Hepatocyte (in vitro differentiated cells): ENCODE results near the gene SLC25A30.

Experiments used
- EZH2 ChIP-seq: fragments of 200-600 bp; sonication (generic); IDR thresholded peaks from 2 replicates; pipeline ENCODE4 v1.6.1; 2016; ENCODE audit warnings: antibody characterized with exemption, mild to moderate bottlenecking, borderline replicate concordance
- TF ChIP-seq, protein P1 (sequence below): fragments of 200-600 bp; sonication (generic); IDR thresholded peaks from 2 replicates; pipeline ENCODE4 v1.5.1; 2016; ENCODE audit warnings: antibody characterized with exemption, mild to moderate bottlenecking; ENCODE audit not compliant: poor library complexity

DNA sequence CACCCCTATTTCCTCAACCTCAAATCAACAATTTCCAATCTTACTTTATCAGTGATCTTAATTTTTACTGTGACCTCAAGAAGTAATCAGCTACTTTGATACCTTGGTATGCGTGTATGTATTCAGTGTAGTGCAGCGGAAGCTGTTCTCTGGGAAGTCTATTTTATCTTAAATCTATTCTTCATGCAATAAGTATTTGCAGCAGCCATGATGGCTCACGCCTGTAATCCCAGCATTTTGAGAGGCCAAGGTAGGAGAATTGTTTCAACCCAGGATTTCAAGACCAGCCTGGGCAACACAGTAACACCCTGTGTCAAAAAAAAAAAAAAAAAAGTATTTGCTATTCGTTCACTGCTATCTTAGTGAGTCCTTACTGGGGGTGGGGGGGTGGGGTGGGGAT lies 6.5 kb downstream of the SLC25A30 start:
- TF ChIP-seq, protein P1, sequence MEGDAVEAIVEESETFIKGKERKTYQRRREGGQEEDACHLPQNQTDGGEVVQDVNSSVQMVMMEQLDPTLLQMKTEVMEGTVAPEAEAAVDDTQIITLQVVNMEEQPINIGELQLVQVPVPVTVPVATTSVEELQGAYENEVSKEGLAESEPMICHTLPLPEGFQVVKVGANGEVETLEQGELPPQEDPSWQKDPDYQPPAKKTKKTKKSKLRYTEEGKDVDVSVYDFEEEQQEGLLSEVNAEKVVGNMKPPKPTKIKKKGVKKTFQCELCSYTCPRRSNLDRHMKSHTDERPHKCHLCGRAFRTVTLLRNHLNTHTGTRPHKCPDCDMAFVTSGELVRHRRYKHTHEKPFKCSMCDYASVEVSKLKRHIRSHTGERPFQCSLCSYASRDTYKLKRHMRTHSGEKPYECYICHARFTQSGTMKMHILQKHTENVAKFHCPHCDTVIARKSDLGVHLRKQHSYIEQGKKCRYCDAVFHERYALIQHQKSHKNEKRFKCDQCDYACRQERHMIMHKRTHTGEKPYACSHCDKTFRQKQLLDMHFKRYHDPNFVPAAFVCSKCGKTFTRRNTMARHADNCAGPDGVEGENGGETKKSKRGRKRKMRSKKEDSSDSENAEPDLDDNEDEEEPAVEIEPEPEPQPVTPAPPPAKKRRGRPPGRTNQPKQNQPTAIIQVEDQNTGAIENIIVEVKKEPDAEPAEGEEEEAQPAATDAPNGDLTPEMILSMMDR, result no peak
- TF ChIP-seq EZH2, result no peak
